ENCODE results near the gene DCST2.
A peak's percentile ranks its signal among the peaks of the same experiment; 100 is the strongest.

DCST2 gene

DNA sequence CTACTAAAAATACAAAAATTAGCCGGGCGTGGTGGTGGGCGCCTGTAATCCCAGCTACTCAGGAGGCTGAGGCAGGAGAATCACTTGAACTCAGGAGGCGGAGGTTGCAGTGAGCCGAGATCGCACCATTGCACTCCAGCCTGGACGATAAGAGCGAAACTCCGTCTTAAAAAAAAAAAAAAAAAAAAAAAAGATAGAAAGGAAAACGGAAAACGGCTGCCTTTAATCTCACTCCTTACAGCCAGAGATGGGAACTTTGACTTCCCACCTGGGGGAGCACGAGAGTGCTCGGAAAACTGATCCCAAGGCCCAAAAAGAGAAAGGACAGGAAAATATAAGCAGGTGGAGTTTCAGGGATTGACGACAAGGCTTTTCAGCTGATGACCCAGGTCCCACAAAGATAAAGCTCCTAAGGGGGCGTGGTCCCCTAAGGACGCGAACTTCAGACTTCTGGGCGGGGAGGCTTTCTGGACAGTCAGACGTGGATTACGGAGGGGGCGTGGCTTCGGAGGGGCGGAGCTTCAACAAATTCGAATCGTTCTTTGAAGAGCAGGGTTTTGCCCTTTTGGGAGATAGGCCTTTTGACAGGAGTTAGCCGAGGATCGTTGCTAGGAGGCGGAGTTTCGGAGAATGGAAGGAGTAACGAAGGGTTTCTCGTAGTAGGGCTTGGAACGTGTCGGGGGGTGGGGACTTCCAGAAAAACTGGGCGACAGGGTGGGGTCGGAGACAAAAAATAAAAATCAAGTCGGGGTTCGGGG, 60.1 kb downstream of the DCST2 start:
- peak; percentile 75 for DNase-seq

DNA sequence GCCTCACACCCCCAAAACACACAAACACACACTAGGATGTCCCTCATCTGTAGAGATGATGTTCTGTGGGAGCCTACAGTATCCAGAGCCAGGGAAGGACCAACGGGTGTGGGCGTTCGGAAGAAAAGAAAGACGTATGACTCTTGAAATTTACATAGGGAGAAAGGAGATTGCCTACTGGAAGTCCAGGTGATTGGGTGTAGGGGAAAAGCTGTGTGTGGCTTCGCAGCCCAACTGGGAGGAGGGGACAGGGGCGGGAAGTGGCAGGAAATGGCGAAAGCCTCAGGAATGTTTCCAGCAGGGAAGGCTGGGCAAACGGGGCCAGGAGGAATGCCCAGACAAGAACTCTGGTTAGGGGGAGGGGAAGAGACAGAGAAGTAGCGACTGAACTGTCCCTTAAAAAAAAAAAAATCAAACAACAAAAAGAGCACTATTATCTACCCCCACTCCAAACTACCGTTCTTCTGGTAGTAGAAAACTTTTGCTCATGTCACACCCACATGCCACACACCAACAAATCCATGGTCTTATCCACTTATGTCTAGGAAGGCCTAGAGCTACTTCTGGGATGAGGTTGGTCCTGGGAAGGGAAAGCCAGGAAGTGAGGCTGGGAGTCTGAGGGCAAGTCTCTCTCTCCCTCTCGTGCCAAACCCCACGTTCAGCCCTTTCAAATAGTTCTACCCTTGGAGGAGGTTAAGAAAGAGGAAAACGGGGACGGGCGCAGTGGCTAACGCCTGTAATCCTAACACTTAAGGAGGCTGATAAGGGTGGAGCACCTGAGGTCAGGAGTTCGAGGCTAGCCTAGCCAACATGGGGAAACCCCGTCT, 60.9 kb downstream of the DCST2 start:
- DNase-seq, result no peak

GRCh38 chr1:154972213-154972516, 61.4 kb downstream of the DCST2 start:
- DNase-seq, result no peak

DNA sequence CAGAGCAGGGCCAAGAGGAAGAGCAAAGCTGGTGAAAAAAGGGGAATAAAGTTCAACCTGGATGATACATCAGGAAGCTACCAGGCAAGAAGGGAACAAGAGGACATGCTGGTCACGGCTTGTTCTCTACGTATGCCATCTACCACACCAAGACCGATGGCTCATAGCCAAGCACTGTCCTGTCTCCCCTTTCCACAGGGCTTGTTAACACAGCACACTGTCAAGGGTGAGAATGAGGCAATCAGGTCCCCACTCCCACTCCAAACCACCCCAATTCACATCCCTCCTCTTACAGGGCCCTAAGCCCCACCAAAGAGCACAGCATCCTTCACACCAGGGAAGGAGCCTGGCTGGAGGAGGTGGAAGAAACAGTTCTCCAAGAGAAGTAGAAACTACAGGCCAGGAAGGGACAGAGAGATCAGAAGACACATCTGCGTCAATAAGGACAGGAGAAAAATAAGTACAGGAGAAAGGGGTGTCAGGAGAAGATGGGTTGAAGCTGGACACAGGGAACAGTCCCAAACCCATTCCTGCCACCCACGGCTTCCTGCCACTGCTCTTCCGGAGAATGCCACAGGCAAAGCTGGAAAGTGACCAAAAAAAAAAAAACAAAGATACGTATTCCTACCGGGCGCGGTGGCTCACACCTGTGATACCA, 62.1 kb downstream of the DCST2 start:
- DNase-seq, result no peak

GRCh38 chr1:154970631-154971340, 62.8 kb downstream of the DCST2 start, which contains the start of gene SHC1:
Gene SHC1, minus strand, starts transcription at chr1:154970747. Its CDS starts 221 bp downstream, at chr1:154970526.
- DNase-seq, result no peak

- DNase-seq, result no peak
Observed at GRCh38 chr1:154969860-154970452, 63.6 kb downstream of the DCST2 start.

- DNase-seq, result no peak
Observed at GRCh38 chr1:154969246-154969645, 64.3 kb downstream of the DCST2 start.

DNA sequence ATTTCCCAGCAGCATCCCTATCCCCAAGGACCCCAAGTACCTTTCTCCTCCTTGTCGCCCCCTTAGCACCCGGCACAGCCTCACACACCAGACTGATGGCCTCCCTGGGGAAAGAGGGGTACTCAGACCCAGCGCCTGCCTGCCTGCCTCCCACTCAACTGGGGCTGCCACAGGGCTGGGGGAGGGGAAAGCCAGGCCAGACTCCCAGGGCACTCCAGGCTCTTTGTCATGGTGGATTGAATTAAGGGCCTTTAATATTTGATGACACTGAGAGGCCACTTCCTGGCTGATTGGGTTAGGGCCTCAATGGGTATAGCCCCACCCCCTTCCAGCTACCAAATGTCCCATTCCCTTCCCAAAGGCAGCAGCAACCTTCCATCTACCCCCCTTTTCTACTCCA, 64.8 kb downstream of the DCST2 start:
- no peak for DNase-seq

All from NCI-H1417 treated with DMSO at 0.1 percent for 48 hours (cell line).